Eye (tissue), 1 donor: ENCODE data around the gene ZFAND3.
"Not testable (repeated sequence)": the region's sequence is repeated elsewhere in the genome, so short reads cannot be mapped to it uniquely, and the experiment has no call there.

Source experiments
- DNase-seq: peaks from one replicate; pipeline ENCODE4 v3.0.0-alpha.2; 2015

Gene ZFAND3

DNA sequence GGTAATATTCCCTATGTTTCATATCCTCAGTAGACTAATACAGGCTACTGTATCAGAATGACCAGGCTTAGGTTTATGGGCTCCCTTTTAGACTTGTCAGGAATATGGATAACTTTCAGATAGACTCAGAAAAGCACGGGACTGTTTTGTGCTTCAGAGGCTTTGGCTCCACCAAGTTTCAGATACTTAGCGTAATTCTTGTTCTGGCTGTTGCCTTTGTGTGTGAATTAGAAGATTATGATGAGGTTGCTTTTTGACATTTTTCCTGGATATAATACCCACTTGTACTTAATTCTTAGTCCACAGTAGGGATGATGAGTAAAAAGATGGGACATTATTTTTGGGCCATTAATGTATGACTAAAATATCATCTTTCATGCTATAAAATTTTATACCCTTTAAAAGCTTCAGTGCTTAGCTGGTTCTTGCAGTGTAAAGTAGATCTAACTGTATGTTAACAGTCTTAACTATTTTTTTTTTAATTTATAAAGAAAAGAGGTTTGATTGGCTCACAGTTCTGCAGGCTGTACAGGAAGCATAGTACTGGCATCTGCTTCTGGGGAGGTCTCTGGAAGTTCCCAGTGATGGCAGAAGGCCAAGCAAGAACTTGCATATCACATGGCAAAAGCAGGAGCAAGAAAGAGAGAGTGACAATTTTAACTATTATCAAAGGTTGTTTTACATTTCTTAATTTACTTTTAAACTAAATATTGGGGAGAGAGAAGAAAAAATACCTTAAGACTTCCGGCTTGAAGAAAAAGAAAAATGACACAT lies 120.7 kb downstream of the ZFAND3 start:
- DNase-seq: no peak

DNA sequence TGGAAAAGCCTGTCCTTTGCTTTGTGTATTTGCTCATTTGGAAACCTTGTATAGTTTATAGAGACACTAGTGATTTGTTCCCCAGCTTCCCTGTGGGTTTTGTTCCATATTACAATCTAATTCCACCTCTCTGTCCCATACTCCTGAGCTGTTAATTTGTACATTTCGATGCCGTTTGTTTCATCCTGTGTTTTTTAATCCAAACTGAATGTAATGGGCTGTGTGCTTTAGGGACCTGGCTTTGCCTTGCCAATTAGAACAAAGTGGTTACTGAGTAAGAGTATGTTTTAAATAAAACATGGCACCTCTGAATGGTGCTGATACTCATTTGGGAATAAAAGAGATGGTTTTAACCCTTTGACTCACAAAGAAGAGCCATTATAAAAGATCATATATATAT lies 122.3 kb downstream of the ZFAND3 start:
- DNase-seq: no peak

DNA sequence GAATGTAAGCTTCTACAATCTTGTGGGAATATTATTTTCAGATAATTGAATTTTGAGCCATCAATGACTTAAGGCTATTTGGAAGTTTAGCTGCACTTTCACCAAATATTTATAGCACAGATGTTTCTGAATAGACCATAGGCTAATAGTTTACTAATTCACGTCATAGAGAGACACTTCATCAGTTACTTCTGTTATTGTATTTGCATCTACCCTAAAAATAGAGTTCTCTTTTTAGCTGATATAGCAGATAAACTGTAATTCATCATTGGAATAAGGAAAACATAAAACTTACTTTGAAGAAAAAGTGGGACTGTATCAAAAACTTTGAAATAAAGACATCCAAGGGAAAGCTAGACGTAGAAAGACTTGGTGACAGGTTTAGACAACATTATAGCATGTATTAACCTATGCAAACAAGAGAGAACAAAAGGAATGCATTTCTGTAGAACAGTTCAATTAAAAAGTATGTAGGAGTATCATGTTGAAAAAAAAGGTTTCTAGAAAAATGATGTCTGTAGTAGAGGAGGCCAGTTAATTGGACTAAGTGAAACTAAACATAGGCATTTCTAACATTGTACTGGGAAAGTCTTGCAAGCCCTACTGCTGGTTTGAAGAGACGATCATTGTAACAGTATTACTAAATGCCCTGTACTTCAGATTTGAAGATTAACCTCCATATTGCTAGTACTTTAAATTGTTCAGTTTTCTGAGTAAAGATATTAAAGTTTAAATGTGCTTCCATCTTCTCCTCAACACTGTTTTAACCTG lies 123.3 kb downstream of the ZFAND3 start:
- DNase-seq: no peak

DNA sequence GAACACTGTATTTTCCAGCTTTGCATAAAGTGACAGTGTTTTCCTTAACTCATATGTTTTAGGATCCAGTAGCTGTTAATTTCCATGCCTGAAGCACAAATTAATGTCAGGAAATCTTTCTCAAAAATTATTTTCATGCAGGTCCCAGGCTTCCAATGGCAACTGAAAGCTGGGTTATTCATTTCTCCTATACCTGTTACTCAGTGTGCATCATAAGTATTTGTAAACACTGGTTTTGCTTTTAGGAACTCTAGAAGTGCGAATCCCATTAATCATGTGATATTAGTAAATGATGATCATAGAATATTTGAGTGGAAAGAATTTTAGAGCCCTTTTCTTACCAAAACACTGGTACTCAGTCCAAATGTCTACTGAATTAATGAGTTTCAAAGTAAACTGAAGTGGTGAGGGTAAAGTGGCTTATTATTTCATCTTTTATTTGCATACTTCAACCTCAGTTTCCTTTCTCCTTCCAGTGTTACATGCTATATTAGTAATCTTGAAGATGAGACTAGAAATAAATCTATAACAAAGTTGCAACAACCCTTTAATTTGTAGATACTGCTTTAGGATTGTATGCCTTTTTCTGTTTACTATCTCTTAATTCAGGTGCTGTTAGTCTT lies 124.0 kb downstream of the ZFAND3 start:
- no peak for DNase-seq

DNA sequence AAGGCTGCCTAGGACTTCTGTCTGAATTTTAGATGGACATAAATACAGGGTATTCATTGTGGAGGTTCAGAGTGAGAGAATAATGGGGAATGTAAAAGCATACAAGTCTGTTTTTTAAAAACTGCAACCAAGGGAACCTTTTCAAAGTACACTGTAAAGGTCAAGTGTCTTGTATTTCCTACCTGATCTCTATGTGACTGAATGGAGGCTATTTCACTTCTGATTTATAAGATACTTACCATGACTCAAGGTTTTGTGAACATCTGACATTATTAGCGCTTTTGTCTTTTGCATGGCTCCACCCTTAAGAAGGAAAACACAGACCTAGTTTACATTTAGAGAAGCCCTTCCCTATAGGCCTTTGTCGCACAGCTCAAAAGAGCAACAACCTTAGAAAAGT lies 126.5 kb downstream of the ZFAND3 start:
- DNase-seq: no peak

DNA sequence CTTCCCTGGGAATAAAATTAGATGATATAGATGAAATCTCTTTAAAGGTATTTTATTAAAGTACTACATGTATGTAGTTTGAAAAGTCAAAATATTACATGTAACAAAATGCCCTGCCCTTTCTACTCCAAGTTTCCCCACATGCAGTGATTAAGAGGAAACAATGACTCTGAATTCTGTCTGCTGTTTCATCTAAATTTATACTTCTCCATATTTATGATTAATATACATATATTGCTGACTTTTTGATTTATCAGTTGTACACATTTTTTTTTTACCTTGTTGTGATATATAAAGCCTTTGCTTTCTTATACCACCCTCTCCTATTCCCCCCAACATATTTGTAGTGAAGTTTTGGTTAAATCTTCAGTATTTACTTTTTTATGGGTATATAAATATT lies 127.9 kb downstream of the ZFAND3 start:
- no peak for DNase-seq

DNA sequence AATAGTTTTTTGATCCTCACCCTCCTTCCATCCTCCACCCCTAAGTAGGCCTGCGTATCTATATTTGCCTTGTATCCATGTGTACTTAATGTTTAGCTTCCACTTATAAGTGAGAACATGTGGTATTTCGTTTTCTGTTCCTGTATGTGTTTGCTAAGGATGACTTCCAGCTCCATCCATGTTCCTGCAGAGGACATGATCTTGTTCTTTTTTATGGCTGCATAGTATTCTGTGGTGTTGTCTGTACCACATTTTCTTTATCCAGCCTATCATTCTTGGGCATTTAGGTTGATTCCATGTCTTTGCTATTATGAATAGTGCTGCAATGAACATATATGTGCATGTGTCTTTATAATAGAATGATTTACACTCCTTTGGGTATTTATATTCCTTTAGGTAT lies 129.1 kb downstream of the ZFAND3 start:
- DNase-seq: not testable (repeated sequence)

DNA sequence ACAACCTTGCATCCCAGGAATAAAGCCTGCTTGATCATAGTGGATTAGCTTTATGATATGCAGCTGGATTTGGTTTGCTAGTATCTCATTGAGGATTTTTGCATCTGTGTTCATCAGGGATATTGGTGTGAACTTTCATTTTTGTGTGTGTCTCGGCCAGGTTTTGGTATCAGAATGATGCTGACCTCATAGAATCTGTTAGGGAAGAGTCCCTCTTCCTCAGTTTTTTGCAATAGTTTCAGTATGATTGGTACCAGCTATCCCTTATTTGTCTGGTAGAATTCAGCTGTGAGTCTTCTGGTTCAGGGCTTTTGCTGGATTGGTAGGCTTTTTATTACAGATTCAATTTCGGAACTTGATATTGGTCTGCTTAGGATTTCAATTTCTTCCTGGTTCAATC lies 132.5 kb downstream of the ZFAND3 start:
- no peak for DNase-seq

DNA sequence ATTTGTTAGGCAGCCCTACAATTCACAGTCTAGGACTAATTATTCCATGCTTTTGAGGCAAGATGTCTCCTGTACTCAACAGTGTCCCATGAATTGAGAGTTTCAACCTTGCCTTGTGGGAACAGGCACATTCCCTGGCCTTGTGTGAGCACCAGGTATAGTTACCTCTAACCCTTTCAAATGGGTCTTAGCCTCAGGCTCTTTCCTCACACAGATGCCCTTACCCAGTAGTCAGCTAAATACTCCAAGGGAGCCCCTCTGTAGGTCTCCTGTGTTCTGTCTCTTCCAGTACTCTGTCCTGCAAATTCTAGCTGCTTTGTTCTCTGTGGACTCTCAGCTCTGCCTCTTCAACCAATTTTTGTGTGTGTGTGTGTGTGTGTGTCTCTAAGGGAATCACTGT lies 135.3 kb downstream of the ZFAND3 start:
- DNase-seq: no peak

DNA sequence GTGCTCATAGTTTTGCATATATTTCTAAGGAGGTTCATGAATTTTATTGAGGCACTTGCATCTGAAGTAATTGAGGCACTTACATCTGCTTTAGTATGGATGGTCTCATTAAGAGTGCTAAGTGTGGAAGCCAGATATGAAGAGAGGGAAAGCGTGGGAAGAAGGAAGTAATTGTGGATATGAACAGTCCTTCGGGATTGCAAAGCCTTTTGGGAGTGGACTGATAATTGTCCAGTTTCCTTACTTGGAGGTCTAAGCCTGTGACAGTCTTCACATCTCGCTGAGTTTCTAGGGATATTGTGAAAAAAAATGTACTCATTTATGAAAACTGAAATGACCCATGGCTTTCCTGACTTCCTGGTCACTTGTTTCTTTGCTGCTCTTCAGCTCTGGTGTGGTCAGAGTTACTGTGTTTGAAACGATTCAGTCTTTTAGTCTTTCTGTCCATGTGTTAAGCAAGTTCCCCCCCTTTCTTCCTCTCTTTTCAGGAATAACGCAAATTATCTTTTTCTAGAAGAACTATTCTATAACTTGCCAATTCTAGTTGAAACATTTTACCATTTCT lies 137.3 kb downstream of the ZFAND3 start:
- no peak for DNase-seq

DNA sequence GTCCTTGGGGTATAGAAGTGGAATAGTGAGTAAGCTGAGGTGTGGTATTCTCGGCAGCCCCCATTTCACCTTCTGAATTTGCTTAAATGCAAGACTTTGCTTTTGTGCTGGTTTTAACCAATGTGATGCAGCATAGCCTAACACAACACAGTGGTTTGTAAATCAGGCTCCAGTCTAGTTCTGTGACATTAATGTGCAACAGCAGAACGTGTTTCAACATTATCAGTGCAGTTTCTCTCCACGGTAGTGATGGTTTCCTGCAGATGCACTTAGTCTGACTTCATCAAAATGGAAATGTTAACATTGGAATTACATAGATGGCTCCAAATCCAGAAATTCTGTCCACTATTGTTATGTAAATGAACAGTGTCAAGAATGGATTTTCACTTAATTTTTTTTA lies 139.5 kb downstream of the ZFAND3 start:
- no peak for DNase-seq

DNA sequence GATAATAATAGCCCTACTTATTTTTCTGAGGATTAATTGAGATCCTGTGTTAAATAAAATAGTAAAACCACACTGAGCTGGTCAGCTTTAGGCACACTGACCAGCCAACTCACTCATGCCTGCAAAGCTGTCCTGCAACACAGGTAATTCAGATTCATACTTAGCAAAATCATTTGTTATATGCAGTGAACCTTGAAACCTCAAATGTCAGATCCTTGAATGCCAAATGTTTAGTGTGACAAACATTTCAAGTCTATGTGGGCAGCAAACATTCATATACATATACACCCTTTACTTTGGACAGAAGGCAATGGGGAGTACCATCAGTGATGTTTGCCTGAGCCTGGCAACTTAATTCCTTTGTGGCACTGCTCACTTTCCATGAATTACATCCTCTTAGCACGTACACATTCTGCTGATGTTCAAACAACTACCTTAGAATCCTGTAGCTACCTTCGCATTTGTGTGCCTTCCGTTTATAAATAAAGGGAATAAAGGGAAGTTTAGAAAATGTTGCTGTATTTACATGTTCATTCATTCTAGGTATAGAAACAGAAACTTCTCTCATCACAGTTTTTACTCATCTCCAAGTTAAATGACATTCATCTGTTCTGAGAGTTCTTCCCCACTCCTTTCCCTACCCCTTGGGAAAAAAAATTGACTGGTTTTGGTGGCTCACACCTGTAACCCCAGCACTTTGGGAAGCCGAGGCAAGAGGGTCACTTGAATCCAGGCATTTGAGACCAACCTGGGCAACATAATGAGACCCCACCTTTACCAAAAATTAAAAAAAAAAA lies 140.8 kb downstream of the ZFAND3 start:
- DNase-seq: no peak

DNA sequence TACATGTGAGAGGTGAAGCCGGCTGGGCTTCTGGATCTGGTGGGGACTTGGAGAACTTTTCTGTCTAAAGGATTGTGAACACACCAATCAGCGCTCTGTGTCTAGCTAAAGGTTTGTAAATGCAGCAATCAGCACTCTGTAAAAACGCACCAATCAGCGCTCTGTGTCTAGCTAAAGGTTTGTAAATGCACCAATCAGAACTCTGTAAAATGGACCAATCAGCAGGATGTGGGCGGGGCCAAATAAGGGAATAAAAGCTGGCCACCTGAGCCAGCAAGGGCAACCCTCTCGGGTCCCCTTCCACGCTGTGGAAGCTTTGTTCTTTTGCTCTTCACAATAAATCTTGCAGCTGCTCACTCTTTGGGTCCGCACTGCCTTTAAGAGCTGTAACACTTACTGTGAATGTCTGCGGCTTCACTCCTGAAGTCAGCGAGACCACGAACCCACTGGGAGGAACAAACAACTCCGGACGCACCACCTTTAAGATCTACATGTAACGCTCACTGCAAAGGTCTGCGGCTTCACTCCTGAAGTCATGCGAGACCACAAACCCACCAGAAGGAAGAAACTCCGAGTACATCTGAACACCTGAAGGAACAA lies 143.1 kb downstream of the ZFAND3 start:
- DNase-seq: not testable (repeated sequence)

DNA sequence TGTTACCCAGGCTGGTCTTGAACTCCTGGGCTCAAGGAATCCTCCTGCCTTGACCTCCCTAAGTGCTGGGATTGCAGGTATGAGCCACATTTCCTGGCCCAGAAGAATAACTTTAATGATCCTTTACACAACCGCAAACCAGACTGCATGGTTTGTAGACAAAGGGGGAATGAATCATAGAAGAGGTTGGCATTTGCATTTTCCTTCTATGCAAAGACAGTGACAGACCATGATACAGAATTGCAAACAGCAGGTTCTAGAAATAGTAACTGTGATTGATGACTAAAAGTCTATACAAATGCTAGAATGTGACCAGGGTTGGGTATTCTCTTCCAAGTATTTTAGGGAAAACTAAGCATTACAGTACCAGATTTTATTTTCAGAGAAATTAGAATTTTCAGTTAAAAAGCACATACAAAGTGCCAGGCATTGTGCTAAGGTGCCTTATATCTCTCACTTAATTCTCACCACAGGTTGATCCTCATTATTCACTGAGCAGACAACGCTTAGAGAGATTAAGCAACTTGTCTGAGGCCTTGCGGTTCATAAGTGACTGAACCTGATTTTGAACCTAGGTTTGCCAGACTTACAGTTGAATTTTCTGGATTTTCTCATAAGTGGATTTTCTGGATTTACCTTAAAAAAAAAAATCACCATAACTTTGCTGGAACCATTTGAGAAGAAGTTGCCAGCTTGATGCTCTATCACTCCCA lies 146.6 kb downstream of the ZFAND3 start:
- no peak for DNase-seq

DNA sequence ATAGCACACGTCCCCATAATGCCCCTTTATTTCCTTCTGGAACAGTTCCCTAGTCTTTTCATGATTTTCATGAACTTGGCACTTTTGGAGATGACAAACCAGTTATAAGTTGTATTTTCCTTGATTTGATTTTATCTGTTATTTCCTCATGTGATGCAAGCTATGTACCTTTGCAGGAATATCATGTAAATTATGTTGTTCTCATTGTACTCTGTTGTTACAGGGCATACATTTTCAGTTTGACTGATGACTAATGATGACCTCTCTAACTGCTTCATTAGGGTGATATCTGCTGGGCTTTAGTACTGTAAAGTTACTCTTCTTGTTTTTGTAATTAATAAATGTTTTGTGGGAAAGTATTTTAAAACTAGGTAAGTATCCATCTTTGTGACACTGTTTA lies 147.3 kb downstream of the ZFAND3 start:
- no peak for DNase-seq

DNA sequence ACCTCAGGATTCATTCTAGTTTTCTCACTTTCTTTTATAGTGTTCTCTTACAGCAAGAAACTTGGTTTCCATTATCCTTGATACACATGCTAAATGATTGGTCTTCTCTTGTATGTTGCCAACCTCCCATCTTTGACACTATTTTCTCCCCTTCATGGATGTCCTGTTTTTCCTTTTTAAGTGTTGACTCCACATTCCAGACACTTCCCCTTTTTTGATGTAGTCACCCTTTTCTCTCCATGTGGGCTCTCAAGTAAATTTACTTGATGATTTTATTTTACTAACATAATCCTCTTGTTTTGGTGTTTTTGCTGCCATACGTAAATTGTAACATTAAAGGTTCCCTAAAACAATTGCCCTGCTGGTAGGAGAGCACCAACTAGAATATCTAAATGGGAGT lies 148.1 kb downstream of the ZFAND3 start:
- no peak for DNase-seq

DNA sequence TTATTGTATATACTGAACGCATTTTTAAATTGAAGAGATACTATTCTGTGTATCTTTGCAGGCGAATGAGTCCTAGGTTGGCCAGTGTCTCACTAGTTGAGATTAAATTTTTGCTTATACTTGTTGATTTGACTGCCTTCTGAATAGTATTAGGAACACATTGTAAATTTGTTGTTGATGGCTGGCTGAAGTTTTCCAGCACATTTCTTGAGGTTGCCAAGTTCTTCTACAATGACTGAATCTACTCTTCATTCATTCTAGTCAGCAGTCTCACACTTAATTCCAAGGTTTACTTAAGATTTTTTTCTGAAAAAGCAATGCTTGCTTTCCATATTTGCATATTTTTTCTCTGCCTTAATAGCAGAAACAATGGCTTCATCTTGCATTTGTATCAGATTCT lies 151.7 kb downstream of the ZFAND3 start:
- no peak for DNase-seq

DNA sequence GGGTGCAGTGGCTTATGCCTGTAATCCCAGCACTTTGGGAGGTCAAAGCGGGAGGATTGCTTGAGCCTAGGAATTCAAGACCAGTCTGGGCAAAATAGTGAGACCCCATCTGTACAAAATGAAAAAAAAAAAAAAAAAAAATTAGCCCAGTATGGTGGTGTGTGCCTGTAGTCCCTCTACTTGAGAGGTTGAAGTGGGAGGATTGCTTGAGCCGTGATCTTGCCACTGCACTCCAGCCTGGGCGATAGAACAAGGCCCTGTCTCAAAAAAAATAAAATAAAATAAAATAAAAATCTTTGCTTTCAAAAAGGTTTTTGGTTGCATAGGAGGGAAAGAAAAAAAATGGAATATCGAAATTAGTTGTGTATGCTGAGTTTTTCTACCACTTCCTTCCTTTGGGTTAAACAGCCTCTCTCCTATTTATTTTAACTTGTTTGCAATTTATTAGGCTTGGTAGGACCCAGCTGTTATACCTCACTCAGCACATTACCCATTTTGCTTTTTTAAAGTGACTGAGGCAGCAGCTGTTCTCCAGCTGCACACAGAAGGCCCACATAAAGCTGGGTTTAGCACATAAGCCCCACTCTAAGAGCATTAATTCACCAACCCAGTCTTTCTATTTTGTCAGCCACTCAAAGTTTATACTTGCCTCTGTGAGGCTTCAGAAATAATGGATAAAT lies 152.3 kb downstream of the ZFAND3 start:
- peak; percentile 50 for DNase-seq

DNA sequence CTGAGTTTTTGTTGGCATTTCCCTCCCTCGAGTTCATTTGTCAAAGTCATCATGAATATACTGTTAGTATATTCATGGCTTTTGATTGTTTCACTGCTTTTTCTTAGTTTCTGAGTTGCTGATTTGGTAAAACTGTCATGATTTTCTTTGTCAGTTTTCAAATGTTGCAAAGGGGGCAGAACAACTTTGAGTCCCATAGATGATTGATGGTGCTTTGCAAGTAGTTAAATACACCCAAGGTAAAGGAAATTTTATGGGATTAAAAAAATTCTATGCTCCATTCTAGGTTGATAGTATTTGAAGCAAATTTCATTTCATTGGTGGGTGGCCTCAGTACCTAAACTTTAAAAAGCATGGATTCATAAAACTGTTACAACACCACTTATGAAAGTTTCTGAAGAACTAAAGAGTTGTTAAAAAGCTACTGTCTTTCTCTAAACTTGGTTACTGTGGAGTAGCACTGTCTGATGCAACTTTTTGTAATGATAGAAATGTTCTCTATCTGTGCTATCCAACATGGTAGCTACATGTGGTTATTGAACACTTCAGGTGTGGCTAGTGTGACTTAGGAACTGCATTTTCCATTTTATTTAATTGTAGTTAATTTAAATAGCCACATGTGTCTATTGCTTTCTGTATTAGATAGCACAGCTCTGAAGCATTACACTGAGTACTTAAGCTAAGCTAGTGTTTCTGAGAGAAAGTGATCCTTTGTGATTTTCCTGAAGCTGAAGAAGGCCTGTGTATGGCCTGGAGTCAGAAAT lies 153.6 kb downstream of the ZFAND3 start:
- no peak for DNase-seq

DNA sequence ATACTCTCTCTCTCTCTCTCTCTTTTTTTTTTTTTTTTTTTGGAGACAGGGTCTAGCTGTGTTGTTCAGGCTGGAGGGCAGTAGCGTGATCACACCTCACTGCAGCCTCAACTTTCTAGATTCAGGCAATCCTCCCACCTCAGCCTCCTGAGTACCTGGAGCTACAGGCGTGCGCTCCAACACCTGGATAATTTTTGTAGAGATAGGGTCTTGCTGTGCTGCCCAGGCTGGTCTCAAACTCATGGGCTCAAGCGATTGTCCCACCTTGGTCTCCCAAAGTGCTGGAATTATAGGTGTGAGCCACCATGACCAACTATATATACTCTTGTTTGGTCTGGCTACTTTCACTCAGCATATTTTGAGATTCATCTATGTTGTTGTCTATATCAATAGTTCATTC lies 154.9 kb downstream of the ZFAND3 start:
- no peak for DNase-seq
